HepG2 (cell line): Measurements from ENCODE around the gene SKIC2. TPM values are rescaled to one million over a fixed set of nuclear protein-coding genes. Genes with fewer than 3 reads are reported as not detected.

Experiments
- BATF2 ChIP-seq: sonication (generic); formaldehyde crosslinking; IDR thresholded peaks from 2 replicates; pipeline ENCODE4 v1.8.0; 2022; ENCODE audit warnings: mild to moderate bottlenecking, missing genetic modification reagents, moderate library complexity
- DPF2 ChIP-seq: sonication (generic); formaldehyde crosslinking; IDR thresholded peaks from 2 replicates; pipeline ENCODE4 v1.4.0; 2020; ENCODE audit warnings: mild to moderate bottlenecking, low read depth, missing genetic modification reagents, borderline replicate concordance
- HOXD1 ChIP-seq: sonication (generic); formaldehyde crosslinking; IDR thresholded peaks from 2 replicates; pipeline ENCODE4 v1.5.0; 2020; ENCODE audit warnings: missing genetic modification reagents
- MNT ChIP-seq: fragments of 450-650 bp; IDR thresholded peaks from 2 replicates; pipeline ENCODE4 v1.6.1; 2016
- TBL1XR1 ChIP-seq: fragments of 150-350 bp; IDR thresholded peaks from 2 replicates; pipeline ENCODE4 v1.6.1; 2014; ENCODE audit warnings: borderline replicate concordance, low read length; ENCODE audit not compliant: partially characterized antibody
- TP53 ChIP-seq: sonication (generic); formaldehyde crosslinking; conservative IDR thresholded peaks from 2 replicates; pipeline ENCODE4 v1.4.0; 2020; ENCODE audit warnings: missing genetic modification reagents
- ZIK1 ChIP-seq: sonication (generic); formaldehyde crosslinking; IDR thresholded peaks from 2 replicates; pipeline ENCODE4 v1.5.0; 2020; ENCODE audit warnings: mild to moderate bottlenecking, low read depth, missing genetic modification reagents, borderline replicate concordance
- ZNF225 ChIP-seq: sonication (generic); formaldehyde crosslinking; IDR thresholded peaks from 2 replicates; pipeline ENCODE4 v1.4.0; 2020; ENCODE audit warnings: mild to moderate bottlenecking, missing genetic modification reagents
- ZNF451 ChIP-seq: sonication (generic); formaldehyde crosslinking; IDR thresholded peaks from 2 replicates; pipeline ENCODE4 v1.5.0; 2020; ENCODE audit warnings: mild to moderate bottlenecking, missing genetic modification reagents
- ZNF484 ChIP-seq: sonication (generic); formaldehyde crosslinking; IDR thresholded peaks from 2 replicates; pipeline ENCODE4 v1.5.1; 2020; ENCODE audit warnings: mild to moderate bottlenecking, low read depth, missing genetic modification reagents, borderline replicate concordance
- ZNF879 ChIP-seq: sonication (generic); formaldehyde crosslinking; IDR thresholded peaks from 2 replicates; pipeline ENCODE4 v1.8.1; 2023; ENCODE audit warnings: missing genetic modification reagents
- polyA plus RNA-seq, 8 experiments: library from polyadenylated mRNA; depleted of rRNA in 3 of 8; stranded (reverse) in 7 of 8; unstranded in 1 of 8; fragments of >200 nt; fragmentation: Illumina TruSeq in 4 of 8; extraction: Trizol in 4 of 8; gene quantifications; 2 replicates each; pipeline versions ENCODE4 v1.2.1 to v1.2.3, GENCODE V29; 2011 to 2016; ENCODE audit warnings: low read depth in 4 of 8, missing spikeins in 1 of 8, mixed read lengths in 1 of 8; ENCODE audit not compliant: insufficient read depth in 1 of 8
- total RNA-seq, 5 experiments: library from RNA; depleted of rRNA; stranded (reverse); fragments of >200 nt; fragmentation: Illumina TruSeq; extraction: Trizol; gene quantifications; 2 replicates each; pipeline ENCODE4 v1.2.3, GENCODE V29; 2016; ENCODE audit warnings: low read depth in 1 of 5
- TF ChIP-seq, protein P1 (sequence below): sonication (generic); formaldehyde crosslinking; IDR thresholded peaks from 2 replicates; pipeline ENCODE4 v1.8.1; 2023; ENCODE audit warnings: mild to moderate bottlenecking, moderate library complexity, missing genetic modification reagents

The SKIC2 gene
- total and polyA plus RNA-seq, 2 of the 13 experiments (the other 11 are each of a cell fraction or from before 2014, with no cell fraction given), result 67.1 to 68.4 TPM

- no peak for TF ChIP-seq TP53 (CRISPR knock-in tag)
- no peak for TF ChIP-seq TBL1XR1
- TF ChIP-seq, protein P1, sequence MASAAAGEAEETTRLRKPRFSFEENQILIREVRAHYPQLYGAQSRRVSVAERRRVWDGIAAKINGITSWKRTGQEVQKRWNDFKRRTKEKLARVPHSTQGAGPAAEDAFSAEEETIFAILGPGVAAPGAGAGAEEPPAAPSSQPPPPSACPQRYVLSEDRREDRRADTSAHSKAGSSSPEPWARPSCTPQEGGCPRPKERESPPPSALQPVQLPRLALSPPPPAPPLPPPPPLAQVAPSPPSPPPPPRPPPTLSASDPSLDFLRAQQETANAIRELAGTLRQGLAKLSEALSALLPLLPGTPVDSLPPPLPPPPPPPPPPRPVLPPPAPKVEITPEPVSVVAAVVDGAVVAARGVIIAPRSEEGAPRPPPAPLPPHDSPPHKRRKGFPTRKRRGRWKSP (CRISPR knock-in tag), result no peak
- TF ChIP-seq ZNF225, result peak; percentile 71; the same call in 1 of the 2 replicates
- 0 out of 2 replicates have a peak, but pooled peaks have one; percentile 71 for TF ChIP-seq BATF2 (CRISPR knock-in tag)
- TF ChIP-seq HOXD1 (CRISPR knock-in tag), result no peak
- no peak for TF ChIP-seq ZIK1 (CRISPR knock-in tag)
- TF ChIP-seq MNT, result no peak
- TF ChIP-seq DPF2 (CRISPR knock-in tag), result 0 out of 2 replicates have a peak, but pooled peaks have one; percentile 42
- TF ChIP-seq ZNF451 (CRISPR knock-in tag), result no peak
- peak; percentile 18; the same call in 1 of the 2 replicates for TF ChIP-seq ZNF879 (CRISPR knock-in tag)
- no peak for TF ChIP-seq ZNF484 (CRISPR knock-in tag)
Observed at GRCh38 chr6:31958412-31958740, 599 bp upstream of the SKIC2 start (continued).
